Right cardiac atrium (tissue), 5 donors: ENCODE results near the gene TBC1D22A. TPM values are rescaled to one million over a fixed set of nuclear protein-coding genes. Genes with fewer than 3 reads are reported as not detected.

ENCODE experiments used
- ATAC-seq, 2 donors: fragments of 200-7000 bp; cut with Tn5 transposase; one replicate each; pipeline versions ENCODE4 v1.8.0 to v1.9.1; 2020; ENCODE audit warnings: moderate library complexity in 2 of 2, mild to moderate bottlenecking in 1 of 2
- DNase-seq, 3 donors: peaks; one replicate each; pipeline ENCODE4 v3.0.0-alpha.2; 2020
- H3K27ac ChIP-seq: one replicate; pipeline ENCODE4 v1.5.1; 2013; ENCODE audit warnings: mild to moderate bottlenecking, low read length, control low read depth, moderate library complexity
- H3K27me3 ChIP-seq: one replicate; pipeline ENCODE4 v1.6.1; 2013; ENCODE audit not compliant: control insufficient read depth, insufficient read depth
- H3K4me1 ChIP-seq: one replicate; pipeline ENCODE4 v1.6.1; 2013; ENCODE audit warnings: low read length; ENCODE audit not compliant: control insufficient read depth, insufficient read depth
- H3K4me3 ChIP-seq: one replicate; pipeline ENCODE4 v1.5.1; 2013; ENCODE audit warnings: low read length, control low read depth
- H3K9me3 ChIP-seq: one replicate; pipeline ENCODE4 v1.6.1; 2013; ENCODE audit warnings: low read length; ENCODE audit not compliant: control insufficient read depth
- whole genome bisulfite sequencing: extraction: QIAGEN DNeasy Blood & Tissue Kit; methylation state at CpG from one replicate; pipeline ENCODE4 v1.1.7; 2013; 5-methylcytosine and 5-hydroxymethylcytosine counted together
- intact Hi-C, 4 donors: fragments of 100-400 bp; cut with DNase I; formaldehyde crosslinking; loops; one replicate each; pipeline versions ENCODE4 v1.11.0 to v1.14.0; 2022 to 2023
- polyA plus RNA-seq: library from polyadenylated mRNA; stranded (reverse); fragments of 200-250 nt; gene quantifications from one replicate; pipeline ENCODE4 v1.2.3, GENCODE V29; 2013
- total RNA-seq, 4 donors: library from RNA; stranded (reverse); fragmentation: NEBNext Ultra II Directional; extraction: Animal tissue kit (Norgen Biotek cat#: 25700); gene quantifications; one replicate each; pipeline ENCODE4 v1.2.1, GENCODE V29; 2021
- donor health status: healthy with polysubstance abuse.
- donor health status: DM: no; HTN: yes; CAD: no.
- donor health status: DM: no; HTN: no; CAD: no.
- donor health status: DM: no; HTN: yes; CAD: no; lungs with severe emphysema.
- donor health status: DM: yes; HTN: yes; CAD: no.

The TBC1D22A gene
- total and polyA plus RNA-seq, 5 donors: 12.0 to 17.3 (median 15.7) TPM

GRCh38 chr22:46935506-46936377 is 173.3 kb downstream of the TBC1D22A start:
- Histone ChIP-seq H3K27me3 (no peaks in the 10 kb centered on the region), H3K27ac (peak overlapping the region; percentile 39), H3K4me3 (no peak overlapping the region), H3K9me3 (no peaks in the 10 kb centered on the region), H3K4me1 (peaks cover 2% of the 10 kb centered on the region)
- peak; percentile 58 to 73 for ATAC-seq
- WGBS: 86% methylated on average over 24 of the region's 24 CpGs
- no peak for DNase-seq
- intact Hi-C loops: no loop called here

DNA sequence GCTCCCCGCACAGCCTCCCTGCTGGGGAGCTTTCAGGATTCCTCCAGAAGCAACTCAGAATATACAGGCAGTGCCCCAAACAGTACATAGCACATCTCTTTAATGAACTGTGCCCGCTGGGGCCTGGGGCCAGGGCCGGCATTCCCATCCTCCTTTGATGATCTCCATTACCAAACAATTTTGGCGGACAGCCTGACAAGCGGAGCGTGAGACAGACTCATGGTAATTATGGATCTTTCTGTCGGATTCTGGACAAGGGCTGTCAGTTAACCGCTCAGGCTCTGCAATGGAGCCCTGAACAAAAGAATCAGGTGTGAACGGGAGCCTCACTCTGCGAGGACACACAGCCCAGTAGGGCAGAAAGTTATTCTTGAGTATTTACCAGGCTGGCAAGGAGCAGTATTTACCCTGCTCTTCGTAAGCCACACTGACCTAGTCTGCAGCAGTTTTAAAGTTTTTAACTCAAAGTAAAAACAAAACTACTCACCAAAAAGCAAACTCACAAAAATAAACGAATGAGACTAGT is 174.0 kb downstream of the TBC1D22A start:
- ATAC-seq (no peak), DNase-seq (peak in 1 of 3 donors; percentile 68)
- Histone ChIP-seq H3K4me3 (no peak overlapping the region), H3K4me1 (peaks cover 2% of the 10 kb centered on the region), H3K9me3 (no peaks in the 10 kb centered on the region), H3K27me3 (no peaks in the 10 kb centered on the region), H3K27ac (no peak overlapping the region)
- 74% methylated on average over 12 of the region's 12 CpGs for WGBS
- intact Hi-C loops: no loop called here

DNA sequence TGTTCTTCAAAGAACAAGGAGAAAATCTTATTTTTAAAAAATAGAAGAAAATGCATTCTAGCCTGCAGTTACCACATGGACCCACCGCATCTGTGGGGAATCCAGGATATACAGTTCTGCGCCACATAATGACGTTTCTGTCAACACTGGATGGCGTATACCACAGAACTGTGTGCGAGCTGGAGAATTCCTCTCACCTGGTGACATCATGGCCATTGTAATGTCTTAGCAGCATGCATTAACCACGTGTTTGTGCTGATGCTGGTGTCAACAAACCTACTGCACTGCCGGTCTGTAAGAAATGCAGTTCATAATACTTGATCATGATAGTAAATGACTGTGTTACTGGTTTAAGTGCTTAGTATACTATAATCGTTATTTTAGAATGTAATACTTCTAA is 174.7 kb downstream of the TBC1D22A start:
- no peak overlapping the region for H3K27ac ChIP-seq
- H3K27me3 ChIP-seq: no peaks in the 10 kb centered on the region
- DNase-seq: no peak
- no peak overlapping the region for H3K4me3 ChIP-seq
- intact Hi-C loops: no loop called here
- peaks cover 2% of the 10 kb centered on the region for H3K4me1 ChIP-seq
- H3K9me3 ChIP-seq: no peaks in the 10 kb centered on the region
- WGBS: 91% methylated on average over 8 of the region's 8 CpGs
- ATAC-seq: no peak

GRCh38 chr22:46937939-46938338 is 175.5 kb downstream of the TBC1D22A start:
- Histone ChIP-seq H3K27me3 (no peaks in the 10 kb centered on the region), H3K4me3 (no peak overlapping the region), H3K9me3 (no peaks in the 10 kb centered on the region), H3K27ac (no peak overlapping the region), H3K4me1 (peaks cover 2% of the 10 kb centered on the region)
- WGBS: 95% methylated on average over 7 of the region's 7 CpGs
- intact Hi-C loops: no loop called here
- no peak for DNase-seq
- ATAC-seq: no peak

- peak in 2 of 3 donors; percentile 50 to 67 for DNase-seq
- peak; percentile 52 to 88 for ATAC-seq
- H3K9me3 ChIP-seq: no peaks in the 10 kb centered on the region
- H3K27ac ChIP-seq: peak overlapping the region; percentile 92
- H3K4me3 ChIP-seq: no peak overlapping the region
- peaks cover 1% of the 10 kb centered on the region for H3K4me1 ChIP-seq
- H3K27me3 ChIP-seq: no peaks in the 10 kb centered on the region
- WGBS: 63% methylated on average over 21 of the region's 21 CpGs
- intact Hi-C loops: no loop called here
These were observed 179.7 kb downstream of the TBC1D22A start for GRCh38 chr22:46941968-46942798.

- 69% methylated on average over 22 of the region's 22 CpGs for WGBS
- H3K4me3 ChIP-seq: no peak overlapping the region
- peak overlapping the region; percentile 88 for H3K27ac ChIP-seq
- ATAC-seq (peak; percentile 81 to 96), DNase-seq (peak; percentile 66 to 79 (median 69))
- H3K27me3 ChIP-seq: no peaks in the 10 kb centered on the region
- intact Hi-C loops: no loop called here
- H3K9me3 ChIP-seq: no peaks in the 10 kb centered on the region
- H3K4me1 ChIP-seq: peaks cover 1% of the 10 kb centered on the region
These were observed 180.6 kb downstream of the TBC1D22A start for GRCh38 chr22:46942799-46943785.

DNA sequence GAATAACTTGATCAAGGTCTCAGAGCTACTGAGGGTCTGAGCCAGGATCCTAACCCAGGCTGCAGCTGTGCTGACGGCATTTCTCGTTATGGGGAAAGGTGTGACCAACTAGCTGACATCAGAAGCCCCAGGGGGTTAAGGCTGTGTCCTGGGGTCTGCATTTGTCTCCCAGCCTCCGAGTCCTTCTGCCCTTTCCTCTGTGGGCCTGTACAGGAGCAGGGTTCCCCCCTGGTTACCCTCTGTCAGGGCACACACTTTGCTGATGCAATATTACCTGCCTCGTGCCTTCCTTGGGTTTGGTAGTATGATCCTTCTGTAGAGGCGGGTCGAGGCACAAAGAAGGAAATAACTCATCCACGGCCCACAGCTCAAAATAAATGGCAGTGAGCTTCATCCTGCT is 183.0 kb downstream of the TBC1D22A start:
- 85% methylated on average over 7 of the region's 7 CpGs for WGBS
- intact Hi-C loops: no loop called here
- H3K4me3 ChIP-seq: no peak overlapping the region
- H3K27ac ChIP-seq: no peak overlapping the region
- peaks cover 1% of the 10 kb centered on the region for H3K4me1 ChIP-seq
- H3K9me3 ChIP-seq: no peaks in the 10 kb centered on the region
- H3K27me3 ChIP-seq: no peaks in the 10 kb centered on the region
- DNase-seq (no peak), ATAC-seq (no peak)

- Histone ChIP-seq H3K4me1 (peaks cover 1% of the 10 kb centered on the region), H3K9me3 (no peaks in the 10 kb centered on the region), H3K4me3 (no peak overlapping the region), H3K27ac (no peak overlapping the region), H3K27me3 (no peaks in the 10 kb centered on the region)
- WGBS: 98% methylated on average over 7 of the region's 7 CpGs
- no peak for DNase-seq
- ATAC-seq: no peak
- intact Hi-C loops: no loop called here
These were observed 184.0 kb downstream of the TBC1D22A start for GRCh38 chr22:46946383-46946962.

DNA sequence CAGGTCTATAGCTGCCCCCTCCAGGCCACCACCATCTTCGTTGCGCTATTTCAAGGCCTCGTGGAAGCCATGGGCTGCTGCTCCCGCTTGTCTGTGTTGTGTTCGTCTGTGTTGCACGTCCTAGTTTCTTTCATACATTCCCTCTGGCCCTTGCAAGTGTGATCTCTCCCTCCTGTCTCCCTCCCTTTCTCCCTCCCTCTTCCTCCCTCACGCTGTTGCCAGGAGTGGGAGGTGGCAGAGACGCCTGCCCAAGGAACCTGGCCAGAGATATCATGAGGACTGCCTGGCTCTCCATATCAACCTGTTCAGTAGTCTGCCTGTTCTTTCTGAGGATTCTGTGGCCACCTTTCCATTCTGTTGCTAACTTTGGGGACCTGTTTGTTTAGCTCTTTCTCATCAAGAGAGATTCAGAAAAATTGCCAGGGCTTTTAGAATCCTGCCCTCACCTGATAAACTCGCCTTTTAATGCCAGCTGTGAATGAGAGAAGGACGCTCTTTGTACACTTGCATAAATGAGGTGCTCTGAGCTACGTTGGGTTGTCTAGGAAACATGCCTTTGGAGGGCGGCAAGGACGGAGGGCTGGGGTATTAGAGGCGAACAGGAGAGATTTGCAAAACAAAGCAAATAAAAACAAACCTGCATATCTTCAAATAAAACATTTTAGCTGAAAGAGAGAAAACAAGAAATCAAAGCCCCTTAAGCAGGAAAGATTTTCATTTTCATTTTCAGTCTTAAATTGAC is 185.2 kb downstream of the TBC1D22A start:
- 79% methylated on average over 14 of the region's 14 CpGs for WGBS
- H3K4me3 ChIP-seq: no peak overlapping the region
- no peaks in the 10 kb centered on the region for H3K27me3 ChIP-seq
- H3K9me3 ChIP-seq: no peaks in the 10 kb centered on the region
- ATAC-seq (no peak), DNase-seq (no peak)
- peaks cover 1% of the 10 kb centered on the region for H3K4me1 ChIP-seq
- no peak overlapping the region for H3K27ac ChIP-seq
- intact Hi-C loops: no loop called here
